ENCODE measurements around the gene RNGTT.

RNGTT gene

GRCh38 chr6:88858455-88858854 lies 105.0 kb downstream of the RNGTT start:
- TF ChIP-seq, protein P1, sequence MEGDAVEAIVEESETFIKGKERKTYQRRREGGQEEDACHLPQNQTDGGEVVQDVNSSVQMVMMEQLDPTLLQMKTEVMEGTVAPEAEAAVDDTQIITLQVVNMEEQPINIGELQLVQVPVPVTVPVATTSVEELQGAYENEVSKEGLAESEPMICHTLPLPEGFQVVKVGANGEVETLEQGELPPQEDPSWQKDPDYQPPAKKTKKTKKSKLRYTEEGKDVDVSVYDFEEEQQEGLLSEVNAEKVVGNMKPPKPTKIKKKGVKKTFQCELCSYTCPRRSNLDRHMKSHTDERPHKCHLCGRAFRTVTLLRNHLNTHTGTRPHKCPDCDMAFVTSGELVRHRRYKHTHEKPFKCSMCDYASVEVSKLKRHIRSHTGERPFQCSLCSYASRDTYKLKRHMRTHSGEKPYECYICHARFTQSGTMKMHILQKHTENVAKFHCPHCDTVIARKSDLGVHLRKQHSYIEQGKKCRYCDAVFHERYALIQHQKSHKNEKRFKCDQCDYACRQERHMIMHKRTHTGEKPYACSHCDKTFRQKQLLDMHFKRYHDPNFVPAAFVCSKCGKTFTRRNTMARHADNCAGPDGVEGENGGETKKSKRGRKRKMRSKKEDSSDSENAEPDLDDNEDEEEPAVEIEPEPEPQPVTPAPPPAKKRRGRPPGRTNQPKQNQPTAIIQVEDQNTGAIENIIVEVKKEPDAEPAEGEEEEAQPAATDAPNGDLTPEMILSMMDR (IDR thresholded peaks at IDR 0.05; ENCODE audit: extremely low read depth, missing control alignments), result no peak
- DNase-seq (ENCODE audit: low spot score), result no peak

DNA sequence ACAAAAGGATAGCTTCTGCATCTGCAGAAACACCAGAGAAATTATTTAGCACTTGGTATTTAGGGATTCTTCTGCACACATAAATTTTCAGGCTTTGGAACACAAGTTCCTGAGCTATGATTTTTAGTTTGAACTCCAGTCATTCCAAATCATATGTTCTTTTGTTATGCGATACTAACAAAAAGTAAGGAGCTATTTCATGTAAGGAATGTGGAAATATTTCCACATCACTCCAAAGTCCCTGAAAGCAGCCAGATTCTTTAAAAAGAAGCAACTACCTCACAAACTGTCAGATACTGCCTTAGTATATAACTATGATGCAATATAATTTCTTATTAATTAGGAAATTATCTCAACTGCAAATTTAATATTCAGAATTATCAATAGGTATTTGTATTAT lies 106.9 kb downstream of the RNGTT start:
- DNase-seq (ENCODE audit: low spot score), result no peak
- TF ChIP-seq, protein P1 (IDR thresholded peaks at IDR 0.05; ENCODE audit: extremely low read depth, missing control alignments), result no peak

- TF ChIP-seq, protein P1 (IDR thresholded peaks at IDR 0.05; ENCODE audit: extremely low read depth, missing control alignments), result no peak
- no peak for DNase-seq (ENCODE audit: low spot score)
Observed at GRCh38 chr6:88855541-88856147, 107.8 kb downstream of the RNGTT start.

DNA sequence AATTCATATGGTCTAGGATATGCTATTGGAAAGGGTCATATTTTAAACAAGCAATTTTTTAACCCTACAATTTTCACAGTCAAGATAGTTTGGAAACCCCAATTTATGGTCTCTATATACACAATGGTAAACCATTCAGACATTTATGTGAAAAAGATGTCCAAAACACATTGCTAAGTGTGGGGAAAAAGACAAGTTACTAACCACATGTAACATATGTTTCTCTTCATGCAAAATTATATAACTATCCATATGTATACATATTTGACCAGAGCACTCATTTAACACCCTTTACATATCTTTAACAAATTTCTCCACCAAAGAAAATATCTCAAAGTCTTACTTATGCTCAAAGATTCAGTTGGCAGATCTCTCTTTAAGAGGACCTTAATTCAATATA lies 110.6 kb downstream of the RNGTT start:
- no peak for DNase-seq (ENCODE audit: low spot score)
- TF ChIP-seq, protein P1 (IDR thresholded peaks at IDR 0.05; ENCODE audit: extremely low read depth, missing control alignments), result no peak

DNA sequence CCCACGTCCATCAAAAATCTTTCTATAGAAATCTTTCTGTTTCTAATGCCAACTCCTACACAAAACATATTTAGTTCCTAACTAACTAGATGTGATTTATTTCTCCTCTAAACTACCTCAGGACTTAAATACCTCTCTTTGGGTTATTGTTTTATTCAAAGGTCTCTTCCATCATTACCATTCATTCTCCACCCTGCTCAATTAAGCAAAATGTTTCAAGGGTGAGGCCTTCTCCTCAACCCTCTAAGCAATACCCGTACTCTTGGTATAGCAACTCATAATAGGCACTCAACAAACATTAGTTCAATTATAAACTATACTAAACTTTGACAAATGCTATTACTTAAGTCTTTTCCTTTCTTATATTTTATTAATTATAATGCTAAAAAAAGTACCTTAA lies 111.4 kb downstream of the RNGTT start:
- DNase-seq (ENCODE audit: low spot score), result no peak
- TF ChIP-seq, protein P1 (IDR thresholded peaks at IDR 0.05; ENCODE audit: extremely low read depth, missing control alignments), result no peak

- DNase-seq (ENCODE audit: low spot score), result no peak
- TF ChIP-seq, protein P1 (IDR thresholded peaks at IDR 0.05; ENCODE audit: extremely low read depth, missing control alignments), result no peak
Observed at GRCh38 chr6:88848870-88849269, 114.5 kb downstream of the RNGTT start.

- TF ChIP-seq, protein P1 (IDR thresholded peaks at IDR 0.05; ENCODE audit: extremely low read depth, missing control alignments), result no peak
- no peak for DNase-seq (ENCODE audit: low spot score)
Observed at GRCh38 chr6:88843040-88843439, 120.4 kb downstream of the RNGTT start.

Measured in GM20000 (cell line).